GM18511 (cell line): ENCODE measurements around the gene ST8SIA1.

Source experiments
- ATAC-seq: cut with Tn5 transposase; IDR thresholded peaks from one replicate; pipeline ENCODE4 v1.9.1; 2021; ENCODE audit warnings: mild to moderate bottlenecking, moderate library complexity; ENCODE audit not compliant: unreplicated experiment

ST8SIA1 gene

GRCh38 chr12:22285846-22286245 is 48.7 kb downstream of the ST8SIA1 start:
- ATAC-seq = no peak

- ATAC-seq = no peak
Observed at GRCh38 chr12:22284871-22285270, 49.6 kb downstream of the ST8SIA1 start.

GRCh38 chr12:22283508-22283907 is 51.0 kb downstream of the ST8SIA1 start:
- ATAC-seq = no peak

- ATAC-seq = no peak
Observed at GRCh38 chr12:22283006-22283506, 51.5 kb downstream of the ST8SIA1 start.

- no peak for ATAC-seq
Observed at GRCh38 chr12:22282283-22282682, 52.2 kb downstream of the ST8SIA1 start.

- ATAC-seq = no peak
Observed at GRCh38 chr12:22276867-22277266, 57.6 kb downstream of the ST8SIA1 start.

GRCh38 chr12:22276313-22276712 is 58.2 kb downstream of the ST8SIA1 start:
- ATAC-seq = no peak

- no peak for ATAC-seq
Observed at GRCh38 chr12:22275843-22276242, 58.7 kb downstream of the ST8SIA1 start.

GRCh38 chr12:22272335-22273151 is 62.0 kb downstream of the ST8SIA1 start:
- ATAC-seq = no peak

GRCh38 chr12:22271023-22271422 is 63.5 kb downstream of the ST8SIA1 start:
- no peak for ATAC-seq

- ATAC-seq = no peak
Observed at GRCh38 chr12:22268973-22269372, 65.5 kb downstream of the ST8SIA1 start.

- no peak for ATAC-seq
Observed at GRCh38 chr12:22268406-22268805, 66.1 kb downstream of the ST8SIA1 start.

GRCh38 chr12:22266101-22266500 is 68.4 kb downstream of the ST8SIA1 start:
- no peak for ATAC-seq

GRCh38 chr12:22264380-22264779 is 70.1 kb downstream of the ST8SIA1 start:
- no peak for ATAC-seq

GRCh38 chr12:22262309-22262708 is 72.2 kb downstream of the ST8SIA1 start:
- no peak for ATAC-seq

GRCh38 chr12:22257100-22257499 is 77.4 kb downstream of the ST8SIA1 start:
- ATAC-seq = no peak

GRCh38 chr12:22256605-22257004 is 77.9 kb downstream of the ST8SIA1 start:
- no peak for ATAC-seq

GRCh38 chr12:22256041-22256441 is 78.5 kb downstream of the ST8SIA1 start:
- no peak for ATAC-seq

GRCh38 chr12:22255097-22255496 is 79.4 kb downstream of the ST8SIA1 start:
- ATAC-seq = no peak

- ATAC-seq = no peak
Observed at GRCh38 chr12:22254478-22254877, 80.0 kb downstream of the ST8SIA1 start.

GRCh38 chr12:22252057-22252456 is 82.5 kb downstream of the ST8SIA1 start:
- ATAC-seq = no peak

- ATAC-seq = no peak
Observed at GRCh38 chr12:22250762-22251161, 83.7 kb downstream of the ST8SIA1 start.
